Measurements from ENCODE around the gene WASHC3. TPM values are rescaled to one million over a fixed set of nuclear protein-coding genes. Genes with fewer than 3 reads are reported as not detected.

WASHC3 gene
- total RNA-seq, 4 donors from 2014 or later: 39.7 to 63.1 (median 55.0) TPM

GRCh38 chr12:102050660-102051430, 10.9 kb downstream of the WASHC3 start:
- H3K36me3 ChIP-seq: peaks cover 76% of the 10 kb centered on the region
- no peak overlapping the region for H3K4me3 ChIP-seq
- WGBS: 63% methylated on average over 1 of the region's 1 CpG
- no peak overlapping the region for H3K27ac ChIP-seq
- TF ChIP-seq EP300 (IDR thresholded peaks at IDR 0.05) (no peak), POLR2AphosphoS5 (IDR thresholded peaks at IDR 0.05) (no peak), CTCF (IDR thresholded peaks at IDR 0.05) (no peak), POLR2A (IDR thresholded peaks at IDR 0.05) (no peak)
- no peaks in the 10 kb centered on the region for H3K9me3 ChIP-seq
- H3K27me3 ChIP-seq: no peaks in the 10 kb centered on the region
- no peaks in the 10 kb centered on the region for H3K4me1 ChIP-seq
- no peak for DNase-seq (ENCODE audit: low spot score in 2 of 2)

- Histone ChIP-seq H3K27ac (no peak overlapping the region), H3K36me3 (peaks cover 72% of the 10 kb centered on the region), H3K4me3 (no peak overlapping the region), H3K4me1 (no peaks in the 10 kb centered on the region), H3K9me3 (no peaks in the 10 kb centered on the region), H3K27me3 (no peaks in the 10 kb centered on the region)
- DNase-seq (ENCODE audit: low spot score in 2 of 2): no peak
- TF ChIP-seq POLR2A (IDR thresholded peaks at IDR 0.05) (no peak), CTCF (IDR thresholded peaks at IDR 0.05) (no peak), POLR2AphosphoS5 (IDR thresholded peaks at IDR 0.05) (no peak), EP300 (IDR thresholded peaks at IDR 0.05) (no peak)
- 93% methylated on average over 1 of the region's 1 CpG for WGBS
Observed at GRCh38 chr12:102043928-102044327, 17.9 kb downstream of the WASHC3 start.

GRCh38 chr12:102033991-102034745, 27.6 kb downstream of the WASHC3 start:
- H3K36me3 ChIP-seq: peaks cover 76% of the 10 kb centered on the region
- DNase-seq (ENCODE audit: low spot score in 2 of 2): no peak
- TF ChIP-seq POLR2AphosphoS5 (IDR thresholded peaks at IDR 0.05): no peak
- TF ChIP-seq POLR2A (IDR thresholded peaks at IDR 0.05): no peak
- TF ChIP-seq EP300 (IDR thresholded peaks at IDR 0.05): no peak
- no peak for TF ChIP-seq CTCF (IDR thresholded peaks at IDR 0.05)
- H3K9me3 ChIP-seq: no peaks in the 10 kb centered on the region
- H3K27ac ChIP-seq: no peak overlapping the region
- no peak overlapping the region for H3K4me3 ChIP-seq
- no peaks in the 10 kb centered on the region for H3K4me1 ChIP-seq
- WGBS: 56% methylated on average over 3 of the region's 3 CpGs
- no peaks in the 10 kb centered on the region for H3K27me3 ChIP-seq

- DNase-seq (ENCODE audit: low spot score in 2 of 2): no peak
- Histone ChIP-seq H3K36me3 (peaks cover 55% of the 10 kb centered on the region), H3K27me3 (no peaks in the 10 kb centered on the region), H3K27ac (no peak overlapping the region), H3K9me3 (no peaks in the 10 kb centered on the region), H3K4me1 (no peaks in the 10 kb centered on the region), H3K4me3 (no peak overlapping the region)
- TF ChIP-seq EP300 (IDR thresholded peaks at IDR 0.05): no peak
- TF ChIP-seq CTCF (IDR thresholded peaks at IDR 0.05): no peak
- TF ChIP-seq POLR2A (IDR thresholded peaks at IDR 0.05): no peak
- TF ChIP-seq POLR2AphosphoS5 (IDR thresholded peaks at IDR 0.05): no peak
Observed at GRCh38 chr12:102031852-102032251, 29.9 kb downstream of the WASHC3 start.

- Histone ChIP-seq H3K4me1 (no peaks in the 10 kb centered on the region), H3K27me3 (no peaks in the 10 kb centered on the region), H3K36me3 (peaks cover 42% of the 10 kb centered on the region), H3K27ac (no peak overlapping the region), H3K9me3 (no peaks in the 10 kb centered on the region), H3K4me3 (no peak overlapping the region)
- no peak for DNase-seq (ENCODE audit: low spot score in 2 of 2)
- WGBS: 69% methylated on average over 4 of the region's 4 CpGs
- TF ChIP-seq POLR2AphosphoS5 (IDR thresholded peaks at IDR 0.05): no peak
Observed at GRCh38 chr12:102029141-102029540, 32.6 kb downstream of the WASHC3 start.

Data from suprapubic skin (tissue), 4 donors.